ENCODE results near the gene CCDC78.

The CCDC78 gene

GRCh38 chr16:685967-686366 lies 40.3 kb downstream of the CCDC78 start:
- H3K27me3 Mint-ChIP-seq (ENCODE audit: low read depth): peaks cover 10% of the 10 kb centered on the region
- H3K4me1 Mint-ChIP-seq: peaks cover 9% of the 10 kb centered on the region
- TF ChIP-seq CTCF (IDR thresholded peaks at IDR 0.05; ENCODE audit: unreplicated experiment in 3 of 3): peak; percentile 17 to 41 (median 28)
- no peaks in the 10 kb centered on the region for H3K36me3 Mint-ChIP-seq (ENCODE audit: low read depth)
- H3K4me3 Mint-ChIP-seq: peak overlapping the region; percentile 59 to 75 (median 66)
- peak overlapping the region in 1 of 3 experiments; percentile 20 for H3K27ac Mint-ChIP-seq
- H3K9me3 Mint-ChIP-seq: no peaks in the 10 kb centered on the region

GRCh38 chr16:684961-685696 lies 41.1 kb downstream of the CCDC78 start:
- Mint-ChIP-seq H3K4me3 (peak overlapping the region in 1 of 3 experiments; percentile 23), H3K36me3 (ENCODE audit: low read depth) (no peaks in the 10 kb centered on the region)

GRCh38 chr16:684071-684794 lies 42.0 kb downstream of the CCDC78 start, which contains the start of gene JMJD8:
Gene JMJD8, minus strand, starts transcription at chr16:684334. Its CDS starts 15 bp downstream, at chr16:684319.
- Mint-ChIP-seq H3K36me3 (ENCODE audit: low read depth) (no peaks in the 10 kb centered on the region), H3K4me3 (peak within 1 kb of the TSS; percentile 81 to 85 (median 83)), H3K4me1 (peaks cover 4% of the 10 kb centered on the region), H3K27me3 (ENCODE audit: low read depth) (no peaks in the 10 kb centered on the region), H3K9me3 (no peaks in the 10 kb centered on the region), H3K27ac (no peak within 1 kb of the TSS)
- TF ChIP-seq CTCF (IDR thresholded peaks at IDR 0.05; ENCODE audit: unreplicated experiment in 3 of 3): no peak

More at GRCh38 chr16:684961-685696, 41.1 kb downstream of the CCDC78 start:
- TF ChIP-seq CTCF (IDR thresholded peaks at IDR 0.05; ENCODE audit: unreplicated experiment in 3 of 3): no peak
- peaks cover 6% of the 10 kb centered on the region for H3K4me1 Mint-ChIP-seq
- peaks cover 1% of the 10 kb centered on the region for H3K27me3 Mint-ChIP-seq (ENCODE audit: low read depth)
- no peaks in the 10 kb centered on the region for H3K9me3 Mint-ChIP-seq
- H3K27ac Mint-ChIP-seq: no peak overlapping the region

GRCh38 chr16:683396-684070 lies 42.7 kb downstream of the CCDC78 start:
- no peak for TF ChIP-seq CTCF (IDR thresholded peaks at IDR 0.05; ENCODE audit: unreplicated experiment in 3 of 3)
- H3K9me3 Mint-ChIP-seq: no peaks in the 10 kb centered on the region
- H3K27ac Mint-ChIP-seq: no peak overlapping the region
- no peaks in the 10 kb centered on the region for H3K27me3 Mint-ChIP-seq (ENCODE audit: low read depth)
- H3K36me3 Mint-ChIP-seq (ENCODE audit: low read depth): no peaks in the 10 kb centered on the region
- H3K4me3 Mint-ChIP-seq: peak overlapping the region; percentile 77 to 85 (median 83)
- H3K4me1 Mint-ChIP-seq: peaks cover 4% of the 10 kb centered on the region

- peaks cover 4% of the 10 kb centered on the region for H3K4me1 Mint-ChIP-seq
- H3K9me3 Mint-ChIP-seq: no peaks in the 10 kb centered on the region
- H3K4me3 Mint-ChIP-seq: peak overlapping the region; percentile 77 to 85 (median 83)
- H3K27ac Mint-ChIP-seq: peak overlapping the region in 2 of 3 experiments; percentile 49 to 69
- no peaks in the 10 kb centered on the region for H3K36me3 Mint-ChIP-seq (ENCODE audit: low read depth)
- H3K27me3 Mint-ChIP-seq (ENCODE audit: low read depth): no peaks in the 10 kb centered on the region
- TF ChIP-seq CTCF (IDR thresholded peaks at IDR 0.05; ENCODE audit: unreplicated experiment in 3 of 3): no peak
These were observed 43.5 kb downstream of the CCDC78 start for GRCh38 chr16:682493-683395.
